CD4-positive, alpha-beta T cell treated with Interleukin-21 for 1 hour (primary cell): ENCODE results near the gene PLXDC1.
"Not testable (repeated sequence)": the region's sequence is repeated elsewhere in the genome, so short reads cannot be mapped to it uniquely, and the experiment has no call there.

Source experiments
- DNase-seq: peaks from one replicate; pipeline ENCODE4 v3.0.0-alpha.2; 2020

PLXDC1 gene

GRCh38 chr17:39057701-39058206 lies 93.7 kb downstream of the PLXDC1 start:
- DNase-seq, result no peak

DNA sequence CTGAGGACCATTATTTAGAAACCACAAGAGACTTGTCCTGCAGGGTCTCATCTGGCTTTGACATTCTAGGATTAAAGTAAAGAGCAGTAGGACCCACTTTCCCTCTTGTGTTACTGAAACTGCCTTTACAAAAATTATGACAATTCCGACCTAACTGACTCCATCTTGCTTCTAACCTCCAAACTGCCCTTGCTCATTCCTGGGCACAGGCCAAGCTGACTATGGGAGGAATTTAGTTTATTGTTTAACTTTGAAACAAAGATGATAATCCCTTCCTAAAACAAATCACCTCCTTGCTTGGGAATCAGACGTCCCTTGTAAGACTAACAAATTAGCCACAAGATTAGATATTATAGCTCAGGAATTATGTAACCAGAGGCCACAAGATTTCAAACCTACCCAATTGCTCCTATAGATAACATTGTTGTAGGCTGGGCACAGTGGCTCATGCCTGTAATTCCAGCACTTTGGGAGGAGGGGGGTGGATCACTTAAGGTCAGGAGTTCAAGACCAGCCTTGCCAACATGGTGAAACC lies 97.3 kb downstream of the PLXDC1 start:
- DNase-seq, result no peak

DNA sequence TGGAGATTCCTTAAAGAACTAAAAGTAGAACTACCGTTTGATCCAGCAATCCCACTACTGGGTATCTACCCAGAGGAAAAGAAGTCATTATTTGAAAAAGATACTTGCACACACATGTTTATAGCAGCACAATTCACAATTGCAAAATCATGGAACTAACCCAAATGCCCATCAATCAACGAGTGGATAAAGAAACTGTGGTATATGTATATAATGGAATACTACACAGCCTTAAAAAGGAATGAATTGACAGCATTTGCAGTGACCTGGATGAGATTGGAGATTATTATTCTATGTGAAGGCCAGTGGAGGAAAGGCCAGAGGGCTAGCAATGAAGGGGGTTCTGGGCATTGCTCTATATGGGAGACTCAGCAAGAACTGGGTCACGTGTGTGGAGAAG lies 99.0 kb downstream of the PLXDC1 start:
- not testable (repeated sequence) for DNase-seq

DNA sequence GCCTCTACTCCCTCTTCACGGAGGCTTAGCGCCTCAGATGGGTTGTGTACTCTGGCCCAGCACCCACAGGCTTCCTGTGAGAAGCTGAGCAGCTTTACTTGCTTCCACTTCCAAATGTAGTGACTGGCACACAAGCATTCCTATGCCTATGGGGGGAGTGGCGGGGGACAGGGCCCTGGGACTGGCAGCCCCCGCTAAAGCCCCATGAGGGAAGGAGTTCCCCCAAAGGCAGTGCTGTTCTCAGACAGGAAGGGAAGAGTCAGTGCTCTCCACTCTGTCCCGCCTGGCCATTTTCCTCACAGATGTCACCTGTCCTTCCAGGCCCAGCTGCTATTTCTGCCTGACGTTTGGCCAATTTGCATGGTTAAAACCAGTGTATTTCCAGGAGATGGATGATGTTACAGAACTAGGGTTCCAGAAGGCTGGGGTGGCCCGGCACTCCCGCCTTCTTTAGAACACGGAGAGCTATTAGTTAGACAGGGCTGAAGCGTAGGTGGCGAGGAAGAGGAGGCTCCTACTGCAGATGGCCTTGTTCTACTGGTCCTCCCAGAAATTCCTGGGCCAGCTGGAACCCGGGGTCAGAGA lies 100.3 kb downstream of the PLXDC1 start:
- DNase-seq, result no peak

DNA sequence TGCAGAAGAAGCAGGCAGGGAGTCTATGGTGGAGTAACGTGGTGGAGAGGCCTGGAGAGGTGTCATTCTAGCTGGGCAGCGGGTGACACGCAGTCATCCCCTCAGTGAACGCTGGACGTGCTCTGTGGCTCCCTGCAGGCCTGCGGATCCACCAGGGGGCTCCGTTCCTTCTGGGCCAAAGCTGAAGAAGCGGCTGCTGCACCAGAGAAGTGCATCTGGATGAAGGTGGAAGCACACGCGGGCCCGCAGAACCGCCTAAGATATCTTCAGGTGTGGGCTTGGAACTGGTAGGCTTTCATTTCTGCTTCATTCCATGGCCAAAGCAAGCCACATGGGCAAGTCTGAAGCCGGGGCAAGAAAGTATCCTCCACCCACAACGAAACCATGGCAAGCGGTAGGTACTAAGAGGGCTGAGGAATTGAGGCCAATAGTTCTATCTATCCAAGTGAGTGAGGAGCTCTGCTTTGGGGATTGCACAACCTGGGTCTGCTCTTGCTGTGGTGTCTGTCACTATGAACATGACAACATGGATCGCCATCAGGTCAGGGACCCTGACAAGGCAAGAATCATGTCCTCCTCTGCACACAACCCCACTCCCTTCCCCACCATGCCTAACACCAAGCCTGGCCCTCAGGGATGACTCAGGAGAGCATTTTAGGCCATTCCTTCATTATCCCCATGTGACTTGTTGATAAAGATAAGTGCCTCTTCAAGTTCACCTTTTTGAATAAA lies 105.3 kb downstream of the PLXDC1 start:
- DNase-seq, result no peak

- DNase-seq, result no peak
These were observed 115.4 kb downstream of the PLXDC1 start for GRCh38 chr17:39036009-39036408.

- not testable (repeated sequence) for DNase-seq
These were observed 115.9 kb downstream of the PLXDC1 start for GRCh38 chr17:39035578-39035977.

GRCh38 chr17:39028690-39029089 lies 122.7 kb downstream of the PLXDC1 start:
- DNase-seq, result no peak

DNA sequence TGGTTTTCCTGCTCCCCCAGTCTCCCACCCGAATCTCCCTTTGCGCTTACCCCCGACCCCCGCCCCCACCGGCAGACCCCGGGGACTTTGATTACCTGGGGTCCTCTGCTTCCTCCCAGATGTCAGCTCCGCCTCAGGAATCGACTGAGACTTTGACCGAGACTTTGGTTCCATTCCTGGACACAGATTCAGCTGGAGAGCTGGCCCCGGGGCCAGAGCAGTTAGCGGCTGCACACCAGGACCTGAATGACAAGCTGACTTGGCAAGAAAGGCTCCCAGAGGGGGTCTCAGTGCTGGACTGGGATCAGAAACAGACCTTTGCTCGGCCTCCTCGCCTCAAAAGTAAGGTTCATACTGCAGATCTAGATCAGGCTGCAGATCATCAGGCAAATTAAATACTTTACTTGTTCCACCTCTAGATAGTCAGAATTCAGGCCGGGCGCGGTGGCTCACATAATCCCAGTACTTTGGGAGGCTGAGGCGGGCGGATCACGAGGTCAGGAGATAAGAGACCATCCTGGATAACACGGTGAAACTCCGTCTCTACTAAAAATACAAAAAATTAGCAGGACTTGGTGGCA lies 123.9 kb downstream of the PLXDC1 start:
- DNase-seq, result no peak

DNA sequence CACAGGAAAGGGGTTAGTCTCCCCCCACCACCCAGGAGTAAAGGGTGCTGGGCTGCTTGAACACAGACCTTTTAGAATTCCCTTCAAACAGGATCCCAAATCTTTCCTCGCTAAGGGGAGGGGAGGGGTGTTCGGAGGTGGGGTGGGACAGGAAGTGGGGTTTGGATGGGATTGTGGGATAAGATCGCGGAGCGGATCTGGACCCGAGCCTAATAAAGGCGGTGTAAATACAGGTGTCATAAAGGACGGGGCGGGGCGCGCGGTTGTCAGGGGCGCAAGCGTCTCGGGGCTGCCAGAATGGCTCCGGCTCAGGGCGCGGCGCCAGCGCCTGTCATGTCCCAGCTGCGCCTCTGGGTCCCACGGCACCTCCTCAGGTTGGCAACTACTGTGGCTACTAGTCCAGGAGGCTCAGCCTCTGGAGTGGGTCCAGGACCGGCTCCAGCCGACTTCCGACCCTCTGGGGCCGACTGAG lies 124.4 kb downstream of the PLXDC1 start:
- DNase-seq, result no peak

DNA sequence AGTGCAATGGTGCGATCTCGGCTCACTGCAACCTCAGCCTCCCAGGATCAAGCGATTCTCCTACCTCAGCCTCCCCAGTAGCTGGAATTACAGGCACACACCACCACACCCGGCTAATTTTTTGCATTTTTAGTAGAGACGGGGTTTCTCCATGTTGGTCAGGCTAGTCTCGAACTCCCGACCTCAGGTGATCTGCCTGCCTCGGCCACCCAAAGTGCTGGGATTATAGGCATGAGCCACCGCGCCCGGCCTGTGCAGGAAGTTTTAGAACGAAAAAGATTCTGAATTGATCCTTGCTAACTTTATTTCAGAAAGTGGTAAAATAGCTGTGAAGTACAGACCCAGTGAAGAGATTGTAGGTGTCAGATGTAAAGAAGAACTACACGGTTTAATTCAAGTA lies 125.1 kb downstream of the PLXDC1 start:
- not testable (repeated sequence) for DNase-seq

DNA sequence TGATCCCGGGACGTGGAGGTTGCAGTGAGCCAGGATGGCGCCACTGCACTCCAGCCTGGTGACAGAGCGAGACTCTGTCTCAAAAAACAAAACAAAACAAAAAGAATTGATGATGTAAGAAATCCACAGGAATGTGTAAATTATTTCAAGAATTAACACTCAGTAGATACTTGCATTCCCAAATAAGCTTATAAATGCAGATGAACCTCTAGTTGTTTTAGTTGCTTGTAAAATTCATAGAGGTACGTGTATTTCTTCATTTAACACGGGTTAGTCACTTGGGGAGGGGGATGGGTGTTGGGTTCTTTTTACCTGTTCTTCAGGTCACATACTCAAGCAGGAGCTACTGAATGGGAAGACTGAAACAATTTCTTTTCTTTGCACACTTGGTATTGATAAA lies 128.5 kb downstream of the PLXDC1 start:
- no peak for DNase-seq

DNA sequence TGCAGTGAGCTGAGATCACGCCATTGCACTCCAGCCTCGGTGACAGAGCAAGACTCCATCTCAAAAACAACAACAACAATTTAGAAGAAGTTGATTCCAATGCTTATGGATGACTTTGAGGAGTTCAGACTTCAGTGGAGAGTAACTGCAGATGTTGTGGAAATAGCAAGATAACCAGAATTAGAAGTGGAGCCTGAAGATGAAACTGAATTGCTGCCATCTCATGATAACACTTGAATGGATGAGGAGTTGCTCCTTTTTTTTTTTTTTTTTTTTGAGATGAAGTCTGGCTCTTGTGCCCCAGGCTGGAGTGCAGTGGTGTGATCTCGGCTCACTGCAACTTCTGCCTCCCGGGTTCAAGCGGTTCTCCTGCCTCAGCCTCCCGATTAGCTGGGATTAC lies 131.4 kb downstream of the PLXDC1 start:
- not testable (repeated sequence) for DNase-seq

GRCh38 chr17:39018267-39019134 lies 132.9 kb downstream of the PLXDC1 start:
- no peak for DNase-seq

- DNase-seq, result peak; percentile 41
These were observed 135.0 kb downstream of the PLXDC1 start for GRCh38 chr17:39016193-39017153.

DNA sequence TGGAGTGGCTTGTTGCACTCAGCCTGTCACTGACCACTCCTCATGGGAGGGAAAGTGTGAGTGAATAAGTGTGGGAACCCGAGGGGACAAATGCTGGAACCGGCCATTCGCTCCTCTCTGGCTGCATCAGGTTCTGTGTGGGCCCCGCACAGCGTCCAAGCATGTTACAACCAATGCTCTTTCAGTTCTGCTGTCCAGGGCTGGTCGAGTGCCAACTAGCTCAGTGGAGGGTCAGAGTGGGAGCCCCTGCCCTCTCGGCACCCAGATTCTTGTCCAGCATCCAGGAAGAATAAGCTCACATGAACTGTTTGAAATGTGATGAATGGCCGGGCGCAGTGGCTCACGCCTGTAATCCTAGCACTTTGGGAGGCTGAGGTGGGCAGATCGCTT lies 135.9 kb downstream of the PLXDC1 start:
- DNase-seq, result no peak

- no peak for DNase-seq
These were observed 136.5 kb downstream of the PLXDC1 start for GRCh38 chr17:39014795-39015545.

- no peak for DNase-seq
These were observed 137.2 kb downstream of the PLXDC1 start for GRCh38 chr17:39014044-39014794.
